ENCODE results near the gene CXXC5.

CXXC5 gene

GRCh38 chr5:139636207-139636792, 11.8 kb upstream of the CXXC5 start:
- TF ChIP-seq ZFX (IDR thresholded peaks at IDR 0.05; ENCODE audit: borderline replicate concordance): no peak
- TF ChIP-seq, protein P1, sequence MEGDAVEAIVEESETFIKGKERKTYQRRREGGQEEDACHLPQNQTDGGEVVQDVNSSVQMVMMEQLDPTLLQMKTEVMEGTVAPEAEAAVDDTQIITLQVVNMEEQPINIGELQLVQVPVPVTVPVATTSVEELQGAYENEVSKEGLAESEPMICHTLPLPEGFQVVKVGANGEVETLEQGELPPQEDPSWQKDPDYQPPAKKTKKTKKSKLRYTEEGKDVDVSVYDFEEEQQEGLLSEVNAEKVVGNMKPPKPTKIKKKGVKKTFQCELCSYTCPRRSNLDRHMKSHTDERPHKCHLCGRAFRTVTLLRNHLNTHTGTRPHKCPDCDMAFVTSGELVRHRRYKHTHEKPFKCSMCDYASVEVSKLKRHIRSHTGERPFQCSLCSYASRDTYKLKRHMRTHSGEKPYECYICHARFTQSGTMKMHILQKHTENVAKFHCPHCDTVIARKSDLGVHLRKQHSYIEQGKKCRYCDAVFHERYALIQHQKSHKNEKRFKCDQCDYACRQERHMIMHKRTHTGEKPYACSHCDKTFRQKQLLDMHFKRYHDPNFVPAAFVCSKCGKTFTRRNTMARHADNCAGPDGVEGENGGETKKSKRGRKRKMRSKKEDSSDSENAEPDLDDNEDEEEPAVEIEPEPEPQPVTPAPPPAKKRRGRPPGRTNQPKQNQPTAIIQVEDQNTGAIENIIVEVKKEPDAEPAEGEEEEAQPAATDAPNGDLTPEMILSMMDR (IDR thresholded peaks at IDR 0.05): no peak
- no peak overlapping the region for H3K27ac ChIP-seq

- H3K27ac ChIP-seq: no peak overlapping the region
- TF ChIP-seq, protein P1 (IDR thresholded peaks at IDR 0.05): no peak
- TF ChIP-seq ZFX (IDR thresholded peaks at IDR 0.05; ENCODE audit: borderline replicate concordance): no peak
These were observed 11.2 kb upstream of the CXXC5 start for GRCh38 chr5:139636975-139637408.

- H3K27ac ChIP-seq: no peak overlapping the region
- TF ChIP-seq ZFX (IDR thresholded peaks at IDR 0.05; ENCODE audit: borderline replicate concordance): no peak
- TF ChIP-seq, protein P1 (IDR thresholded peaks at IDR 0.05): no peak
These were observed 10.6 kb upstream of the CXXC5 start for GRCh38 chr5:139637438-139638089.

DNA sequence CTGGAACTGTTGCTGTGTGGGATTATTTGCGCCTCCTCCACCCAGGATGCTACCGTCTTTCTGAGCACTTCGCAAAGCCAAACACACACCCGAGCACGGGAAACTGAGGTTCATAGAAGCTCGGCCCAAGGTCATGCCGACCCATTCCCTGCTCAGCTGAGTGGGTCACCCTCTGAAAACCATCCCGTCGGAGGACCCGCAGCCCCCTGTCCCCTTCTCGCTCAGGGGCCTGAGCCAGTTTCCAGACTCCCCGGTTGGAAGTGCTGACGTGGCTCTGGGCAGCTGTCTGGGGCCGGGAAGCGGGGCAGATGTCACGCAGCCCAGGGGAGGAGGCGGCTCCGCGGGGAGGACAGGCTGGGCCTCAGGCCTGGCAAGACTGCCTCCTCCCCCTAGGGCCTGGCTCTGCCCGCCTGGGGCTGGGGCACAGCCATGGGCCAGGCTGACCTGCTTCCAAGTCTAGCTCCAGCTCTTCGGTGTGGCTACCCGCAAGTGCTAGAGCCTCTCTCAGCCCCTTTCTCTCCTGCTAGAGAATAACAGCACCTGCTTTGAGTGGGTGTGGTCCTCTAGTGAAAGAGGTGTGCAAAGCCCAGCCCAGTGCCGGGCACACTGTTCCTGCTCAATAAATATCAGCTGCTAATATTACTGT, 9.9 kb upstream of the CXXC5 start:
- H3K27ac ChIP-seq: no peak overlapping the region
- TF ChIP-seq, protein P1 (IDR thresholded peaks at IDR 0.05): no peak

DNA sequence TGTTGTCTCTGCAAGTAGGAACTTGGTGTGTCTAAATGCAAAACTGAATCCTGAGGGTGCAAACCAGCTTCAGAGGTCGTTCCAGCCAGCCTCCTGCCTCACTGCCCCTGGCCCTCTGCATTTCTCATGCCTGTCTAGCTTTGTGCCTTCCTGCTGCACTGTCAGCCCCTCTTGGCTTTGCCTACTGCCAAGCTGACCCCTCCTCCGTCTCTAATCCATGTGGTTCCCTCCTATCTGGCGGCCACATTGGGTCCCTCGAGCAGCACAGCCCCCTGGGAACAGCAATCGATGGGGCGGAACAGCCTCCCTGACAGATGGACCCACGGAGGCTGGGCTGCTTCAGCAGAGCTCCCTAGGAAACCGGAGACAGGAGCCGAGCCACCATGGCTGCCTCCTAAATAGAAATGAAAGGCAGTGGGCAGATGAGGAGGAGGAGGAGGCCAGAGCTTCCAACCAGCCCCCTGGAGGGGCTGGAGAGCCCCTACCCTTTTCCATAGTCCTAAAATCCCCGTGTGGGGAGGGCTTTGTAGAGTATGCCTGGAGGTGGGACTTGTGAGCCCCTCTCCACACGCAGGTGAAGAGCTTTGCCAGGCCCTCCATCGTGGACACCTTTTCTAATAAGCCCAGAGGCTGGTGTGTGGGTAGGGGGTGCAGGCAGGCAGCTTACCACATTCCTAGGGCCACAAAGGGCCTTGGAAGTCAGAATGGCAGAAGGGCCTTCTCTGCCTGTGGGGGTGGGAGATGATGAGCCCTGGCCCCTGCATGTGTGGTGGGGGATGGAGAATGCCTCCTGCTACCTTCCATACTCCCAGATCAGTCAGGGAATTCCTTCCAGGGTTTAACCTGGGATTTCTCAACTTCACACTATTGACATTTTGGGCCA, 9.2 kb upstream of the CXXC5 start:
- no peak overlapping the region for H3K27ac ChIP-seq
- no peak for TF ChIP-seq ZFX (IDR thresholded peaks at IDR 0.05; ENCODE audit: borderline replicate concordance)
- TF ChIP-seq, protein P1 (IDR thresholded peaks at IDR 0.05): no peak

DNA sequence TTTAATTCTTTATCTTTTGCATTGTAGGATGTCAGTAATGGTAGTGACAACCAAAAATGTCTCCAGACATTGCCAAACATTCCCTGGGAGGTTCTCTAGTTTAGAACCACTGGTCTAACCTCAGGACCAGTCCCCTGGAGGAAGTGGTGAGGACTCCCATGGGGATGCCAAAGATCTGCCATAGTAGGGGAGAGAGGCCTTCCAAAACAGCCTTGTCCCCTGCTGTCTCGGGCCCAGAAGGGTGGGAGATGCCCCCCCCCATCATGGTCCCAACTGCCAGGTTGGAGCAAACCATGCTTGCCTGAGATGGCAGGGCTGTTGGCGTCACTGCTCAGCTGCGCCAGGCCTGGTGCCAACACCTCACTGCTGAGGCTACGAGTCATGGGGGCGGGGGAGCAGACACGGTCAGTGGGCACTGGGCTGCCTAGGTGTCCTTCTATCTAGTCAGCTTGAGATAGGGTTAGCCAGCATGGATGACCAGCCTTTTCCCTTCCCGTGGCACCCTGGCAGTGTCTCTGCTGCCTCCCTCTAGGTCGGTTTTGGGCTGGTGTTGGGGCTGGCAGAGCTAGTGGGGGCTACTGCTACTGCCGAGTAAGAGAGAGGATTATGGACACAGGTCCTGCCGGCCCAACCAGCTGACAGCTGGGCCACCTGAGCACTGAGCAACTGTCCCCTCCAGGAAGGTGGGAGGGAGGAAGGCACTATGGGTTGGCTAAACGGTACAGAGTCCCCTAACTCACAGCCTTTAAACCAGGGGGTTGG, 8.3 kb upstream of the CXXC5 start:
- no peak overlapping the region for H3K27ac ChIP-seq
- TF ChIP-seq ZFX (IDR thresholded peaks at IDR 0.05; ENCODE audit: borderline replicate concordance): no peak
- TF ChIP-seq, protein P1 (IDR thresholded peaks at IDR 0.05): no peak
